Stimulated activated naive CD8-positive, alpha-beta T cell treated with anti-CD3 and anti-CD28 coated beads, Interleukin-15, Interleukin-2, amounts not matched to agents 100 U/mL and 50 U/mL, for 24 hours (primary cell): Measurements from ENCODE around the gene NPIPB5.
"Not testable (repeated sequence)": the region's sequence is repeated elsewhere in the genome, so short reads cannot be mapped to it uniquely, and the experiment has no call there.

ENCODE experiments used
- ATAC-seq: fragments of 150-1000 bp; cut with Tn5 transposase; one replicate; pipeline ENCODE4 v1.10.0; 2021
- DNase-seq: peaks from one replicate; pipeline ENCODE4 v3.0.0; 2021

Gene NPIPB5

GRCh38 chr16:22510591-22510990 is at the start of gene NPIPB5:
Gene NPIPB5 (plus strand): TSS chr16:22510891. CDS start chr16:22513802, 2,911 bp downstream.
- not testable (repeated sequence) for DNase-seq, ATAC-seq

GRCh38 chr16:22468846-22469245 is 41.8 kb upstream of the NPIPB5 start:
- not testable (repeated sequence) for DNase-seq

GRCh38 chr16:22537996-22538395 is 27.3 kb downstream of the NPIPB5 start:
- ATAC-seq, DNase-seq: not testable (repeated sequence)

More at GRCh38 chr16:22468846-22469245, 41.8 kb upstream of the NPIPB5 start:
- ATAC-seq, result not testable (repeated sequence)

- ATAC-seq, DNase-seq: not testable (repeated sequence)
Measured at GRCh38 chr16:22544809-22545208, 34.1 kb downstream of the NPIPB5 start.

GRCh38 chr16:22546630-22547029 is 35.9 kb downstream of the NPIPB5 start:
- not testable (repeated sequence) for ATAC-seq

GRCh38 chr16:22547170-22547765 is 36.6 kb downstream of the NPIPB5 start:
- not testable (repeated sequence) for ATAC-seq

More at GRCh38 chr16:22546630-22547029, 35.9 kb downstream of the NPIPB5 start:
- not testable (repeated sequence) for DNase-seq

GRCh38 chr16:22549853-22550252 is 39.2 kb downstream of the NPIPB5 start:
- not testable (repeated sequence) for ATAC-seq

More at GRCh38 chr16:22547170-22547765, 36.6 kb downstream of the NPIPB5 start:
- not testable (repeated sequence) for DNase-seq

GRCh38 chr16:22551143-22551542 is 40.5 kb downstream of the NPIPB5 start:
- DNase-seq, ATAC-seq: not testable (repeated sequence)

More at GRCh38 chr16:22549853-22550252, 39.2 kb downstream of the NPIPB5 start:
- not testable (repeated sequence) for DNase-seq

- not testable (repeated sequence) for DNase-seq
Measured at GRCh38 chr16:22551651-22552050, 41.0 kb downstream of the NPIPB5 start.

GRCh38 chr16:22556759-22557158 is 46.1 kb downstream of the NPIPB5 start:
- not testable (repeated sequence) for DNase-seq, ATAC-seq

More at GRCh38 chr16:22551651-22552050, 41.0 kb downstream of the NPIPB5 start:
- ATAC-seq, result not testable (repeated sequence)
